ENCODE data around the gene PLCG2. TPM values are rescaled to one million over a fixed set of nuclear protein-coding genes. Genes with fewer than 3 reads are reported as not detected.

The PLCG2 gene
- total RNA-seq, 6 experiments from 2014 or later: 0.14 to 0.61 (median 0.27) TPM

- TF ChIP-seq CTCF (IDR thresholded peaks at IDR 0.05): no peak
- H3K4me3 Mint-ChIP-seq: peak overlapping the region; percentile 65
- no peak for DNase-seq
- no peaks in the 10 kb centered on the region for H3K9me3 Mint-ChIP-seq
- H3K27me3 Mint-ChIP-seq (ENCODE audit: insufficient read depth): peaks cover 41% of the 10 kb centered on the region
- no peak overlapping the region for H3K27ac Mint-ChIP-seq
- no peaks in the 10 kb centered on the region for H3K4me1 Mint-ChIP-seq (ENCODE audit: low read depth)
- H3K36me3 Mint-ChIP-seq (ENCODE audit: low read depth): no peaks in the 10 kb centered on the region
These were observed 637 bp downstream of the PLCG2 start for GRCh38 chr16:81779536-81780320.

DNA sequence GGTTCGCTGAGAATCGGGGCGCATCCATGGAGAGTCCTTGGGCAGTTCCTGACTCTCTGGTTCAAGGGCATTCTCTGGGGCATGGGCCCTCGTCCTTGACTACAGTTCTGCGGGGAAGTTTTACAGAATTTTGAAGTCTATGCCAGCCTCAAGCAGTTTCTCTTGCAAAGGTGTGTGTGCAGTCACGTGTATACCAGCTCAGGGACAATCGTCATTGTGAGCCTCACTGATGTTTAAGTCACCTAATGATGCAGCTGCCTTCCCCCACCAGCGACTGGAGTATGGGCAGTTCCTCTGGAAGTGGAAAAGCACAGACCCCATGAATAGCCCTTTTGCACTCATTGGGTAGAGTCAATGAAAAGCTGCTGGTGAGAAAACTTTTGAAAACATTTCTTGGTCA is 1.3 kb downstream of the PLCG2 start:
- H3K4me3 Mint-ChIP-seq: peak overlapping the region; percentile 65; the same call in 1 of the 2 replicates
- no peak overlapping the region for H3K27ac Mint-ChIP-seq
- no peaks in the 10 kb centered on the region for H3K4me1 Mint-ChIP-seq (ENCODE audit: low read depth)
- peaks cover 46% of the 10 kb centered on the region for H3K27me3 Mint-ChIP-seq (ENCODE audit: insufficient read depth)
- no peak for DNase-seq
- H3K9me3 Mint-ChIP-seq: no peaks in the 10 kb centered on the region
- no peaks in the 10 kb centered on the region for H3K36me3 Mint-ChIP-seq (ENCODE audit: low read depth)
- TF ChIP-seq CTCF (IDR thresholded peaks at IDR 0.05): no peak

- H3K36me3 Mint-ChIP-seq (ENCODE audit: low read depth): no peaks in the 10 kb centered on the region
- no peak for DNase-seq
- no peak for TF ChIP-seq CTCF (IDR thresholded peaks at IDR 0.05)
- H3K27me3 Mint-ChIP-seq (ENCODE audit: insufficient read depth): peaks cover 49% of the 10 kb centered on the region
- H3K27ac Mint-ChIP-seq: no peak overlapping the region
- H3K9me3 Mint-ChIP-seq: no peaks in the 10 kb centered on the region
- H3K4me1 Mint-ChIP-seq (ENCODE audit: low read depth): peaks cover 5% of the 10 kb centered on the region; the same call in 1 of the 2 replicates
- no peak overlapping the region for H3K4me3 Mint-ChIP-seq
These were observed 3.1 kb downstream of the PLCG2 start for GRCh38 chr16:81782236-81782635.

DNA sequence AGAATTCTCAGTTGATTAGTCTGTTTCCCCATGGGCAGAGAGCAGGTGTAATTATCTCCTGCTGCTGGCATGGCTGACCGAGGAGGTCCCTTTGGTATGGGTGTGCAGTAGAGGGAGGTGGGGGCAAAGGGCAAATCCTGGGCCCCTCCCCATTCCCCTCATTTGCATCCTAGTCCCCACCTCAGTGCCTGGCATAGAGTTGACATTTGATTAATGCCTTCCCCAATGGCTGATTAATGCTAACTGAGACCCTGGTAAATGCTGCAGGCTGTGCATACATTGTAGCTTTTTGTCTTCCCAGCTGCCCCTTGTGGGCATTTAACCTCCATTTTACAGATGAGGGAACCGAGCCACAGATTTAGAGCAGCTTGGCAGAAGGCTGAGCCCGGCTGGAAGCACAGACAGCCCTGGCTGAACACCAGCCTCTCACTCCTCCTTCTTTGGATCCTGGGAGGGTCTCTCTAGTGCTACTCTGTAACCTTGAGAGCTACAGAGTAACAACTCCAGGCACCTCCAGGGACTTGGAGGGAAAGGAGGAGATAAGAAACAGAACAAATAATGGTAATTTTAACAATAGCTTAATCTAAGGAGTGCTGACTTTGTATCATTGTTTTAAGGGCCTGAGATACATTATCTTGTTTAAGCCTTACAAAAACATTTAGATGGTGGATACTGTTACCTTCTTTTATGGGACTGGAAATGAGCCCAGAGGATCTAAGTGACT is 5.1 kb downstream of the PLCG2 start:
- Mint-ChIP-seq H3K27me3 (ENCODE audit: insufficient read depth) (peaks cover 47% of the 10 kb centered on the region), H3K9me3 (no peaks in the 10 kb centered on the region), H3K4me1 (ENCODE audit: low read depth) (peaks cover 5% of the 10 kb centered on the region; the same call in 1 of the 2 replicates), H3K27ac (no peak overlapping the region), H3K36me3 (ENCODE audit: low read depth) (no peaks in the 10 kb centered on the region), H3K4me3 (no peak overlapping the region)
- no peak for TF ChIP-seq CTCF (IDR thresholded peaks at IDR 0.05)
- DNase-seq: no peak

DNA sequence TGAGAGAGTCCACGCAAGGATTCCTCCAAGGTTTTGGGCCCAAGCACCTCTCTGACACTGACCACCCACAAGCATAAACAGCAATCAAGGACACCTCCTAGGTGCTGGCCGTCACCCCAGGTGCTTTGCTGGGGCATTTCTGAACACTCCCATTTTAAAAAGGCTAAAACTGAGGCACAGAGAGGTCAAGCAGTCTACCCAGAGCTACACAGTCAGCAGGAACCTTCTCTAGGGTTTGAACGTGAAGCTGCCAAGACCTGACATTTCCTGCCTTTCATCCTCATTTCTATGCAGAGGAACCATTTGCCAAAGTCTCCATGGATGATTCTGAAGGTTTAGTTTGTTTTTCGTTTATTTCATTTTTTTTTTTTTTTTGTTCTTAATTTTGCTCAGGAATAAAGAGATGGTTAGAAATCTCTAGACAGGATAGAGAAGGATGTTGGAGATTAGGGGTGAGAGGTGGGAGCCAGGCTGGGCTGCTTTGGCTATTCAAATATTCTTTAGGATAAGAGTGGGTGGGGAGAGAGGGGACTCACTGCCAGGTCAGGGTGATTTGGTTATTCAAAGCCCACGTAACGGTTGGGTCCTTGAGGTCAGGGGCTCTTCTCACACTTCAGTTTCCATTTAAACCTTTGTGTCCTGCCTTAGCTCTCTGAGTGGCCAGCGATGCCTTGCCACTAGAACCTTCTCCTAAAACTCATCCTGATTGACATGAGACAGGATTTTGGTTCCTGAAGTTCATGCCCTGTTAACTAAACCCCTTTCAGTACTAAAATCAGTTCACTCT is 6.2 kb downstream of the PLCG2 start:
- H3K27ac Mint-ChIP-seq: no peak overlapping the region
- no peaks in the 10 kb centered on the region for H3K36me3 Mint-ChIP-seq (ENCODE audit: low read depth)
- peaks cover 5% of the 10 kb centered on the region; the same call in 1 of the 2 replicates for H3K4me1 Mint-ChIP-seq (ENCODE audit: low read depth)
- H3K4me3 Mint-ChIP-seq: no peak overlapping the region
- TF ChIP-seq CTCF (IDR thresholded peaks at IDR 0.05): no peak
- no peaks in the 10 kb centered on the region for H3K9me3 Mint-ChIP-seq
- DNase-seq: no peak
- peaks cover 41% of the 10 kb centered on the region for H3K27me3 Mint-ChIP-seq (ENCODE audit: insufficient read depth)
